ENCODE measurements around the gene RCL1.

The RCL1 gene

DNA sequence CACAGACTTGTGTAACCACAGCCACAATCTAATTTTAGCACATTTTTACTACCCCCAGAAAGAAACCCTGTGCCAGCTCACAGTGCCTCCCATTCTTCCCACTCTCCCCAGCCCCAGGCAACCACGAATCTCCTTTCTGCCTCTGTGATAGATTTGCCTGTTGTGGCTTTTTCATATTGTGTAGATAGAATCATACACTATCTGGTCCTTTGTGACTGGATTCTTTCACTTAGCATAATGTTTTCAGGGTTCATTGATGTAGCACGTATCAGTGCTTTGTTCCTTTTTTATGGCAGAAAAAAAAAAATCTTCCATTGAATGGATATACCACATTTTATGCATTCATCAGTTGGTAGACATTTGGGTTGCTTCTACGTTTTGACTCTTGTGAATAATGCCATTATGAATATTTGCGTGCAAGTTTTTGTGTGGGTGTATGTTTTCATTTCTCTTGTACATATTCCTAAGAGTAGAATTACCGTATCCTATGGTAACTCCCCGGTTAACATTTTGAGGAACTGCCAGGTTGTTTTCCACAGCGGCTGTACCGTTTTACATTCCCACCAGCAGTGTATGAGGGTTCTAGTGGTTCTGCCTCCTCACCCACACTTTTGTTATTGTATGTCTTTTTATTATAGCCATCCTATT, 64.5 kb downstream of the RCL1 start:
- ATAC-seq (ENCODE audit: insufficient read depth, low read depth) (no peak; the same call in 2 of the 3 replicates), DNase-seq (no peak)
- TF ChIP-seq, protein P1, sequence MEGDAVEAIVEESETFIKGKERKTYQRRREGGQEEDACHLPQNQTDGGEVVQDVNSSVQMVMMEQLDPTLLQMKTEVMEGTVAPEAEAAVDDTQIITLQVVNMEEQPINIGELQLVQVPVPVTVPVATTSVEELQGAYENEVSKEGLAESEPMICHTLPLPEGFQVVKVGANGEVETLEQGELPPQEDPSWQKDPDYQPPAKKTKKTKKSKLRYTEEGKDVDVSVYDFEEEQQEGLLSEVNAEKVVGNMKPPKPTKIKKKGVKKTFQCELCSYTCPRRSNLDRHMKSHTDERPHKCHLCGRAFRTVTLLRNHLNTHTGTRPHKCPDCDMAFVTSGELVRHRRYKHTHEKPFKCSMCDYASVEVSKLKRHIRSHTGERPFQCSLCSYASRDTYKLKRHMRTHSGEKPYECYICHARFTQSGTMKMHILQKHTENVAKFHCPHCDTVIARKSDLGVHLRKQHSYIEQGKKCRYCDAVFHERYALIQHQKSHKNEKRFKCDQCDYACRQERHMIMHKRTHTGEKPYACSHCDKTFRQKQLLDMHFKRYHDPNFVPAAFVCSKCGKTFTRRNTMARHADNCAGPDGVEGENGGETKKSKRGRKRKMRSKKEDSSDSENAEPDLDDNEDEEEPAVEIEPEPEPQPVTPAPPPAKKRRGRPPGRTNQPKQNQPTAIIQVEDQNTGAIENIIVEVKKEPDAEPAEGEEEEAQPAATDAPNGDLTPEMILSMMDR (IDR thresholded peaks at IDR 0.05; ENCODE audit: borderline replicate concordance, extremely low read depth, low read length, poor library complexity, severe bottlenecking): no peak
- TF ChIP-seq EZH2 (IDR thresholded peaks at IDR 0.05; ENCODE audit: borderline replicate concordance, low read depth, low read length, severe bottlenecking): no peak
- Histone ChIP-seq H2AFZ (ENCODE audit: low read depth, low read length) (no peak overlapping the region), H3K79me2 (ENCODE audit: insufficient read depth, low read length) (no peaks in the 10 kb centered on the region), H3K4me3 (ENCODE audit: low read depth in 1 of 2, low read length in 2 of 2) (no peak overlapping the region), H3K4me1 (ENCODE audit: insufficient read depth, low read length) (no peaks in the 10 kb centered on the region), H3K9me3 (ENCODE audit: insufficient read depth, low read length, severe bottlenecking) (no peaks in the 10 kb centered on the region), H3K27ac (ENCODE audit: low read length) (no peak overlapping the region), H3K36me3 (ENCODE audit: insufficient read depth, low read length) (peaks cover 43% of the 10 kb centered on the region), H3K27me3 (ENCODE audit: insufficient read depth, low read length, poor library complexity) (no peaks in the 10 kb centered on the region), H3K4me2 (ENCODE audit: insufficient read depth, low read length) (no peak overlapping the region), H4K20me1 (ENCODE audit: insufficient read depth, low read length) (no peaks in the 10 kb centered on the region; the same call in 1 of the 2 replicates), H3K9ac (ENCODE audit: low read depth, low read length) (no peak overlapping the region)

DNA sequence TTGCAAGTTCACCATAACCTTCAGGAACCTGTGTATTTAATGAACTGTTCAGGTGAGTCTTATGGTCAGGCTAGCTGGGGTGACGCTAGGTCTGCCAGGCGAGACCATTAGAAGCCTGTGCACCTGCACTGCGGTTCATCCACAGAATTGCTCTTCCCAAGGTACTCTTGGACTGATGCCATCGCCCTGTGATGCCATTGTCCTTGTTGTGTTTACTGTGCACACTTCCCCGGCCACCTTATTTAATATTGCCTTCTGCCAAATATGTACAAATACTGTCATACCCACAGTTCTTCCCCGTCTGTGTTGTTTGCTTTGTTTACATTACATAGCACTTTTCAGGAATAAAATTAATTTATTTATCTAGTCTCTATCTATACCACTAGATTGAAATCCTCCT, 66.3 kb downstream of the RCL1 start:
- no peaks in the 10 kb centered on the region for H3K79me2 ChIP-seq (ENCODE audit: insufficient read depth, low read length)

DNA sequence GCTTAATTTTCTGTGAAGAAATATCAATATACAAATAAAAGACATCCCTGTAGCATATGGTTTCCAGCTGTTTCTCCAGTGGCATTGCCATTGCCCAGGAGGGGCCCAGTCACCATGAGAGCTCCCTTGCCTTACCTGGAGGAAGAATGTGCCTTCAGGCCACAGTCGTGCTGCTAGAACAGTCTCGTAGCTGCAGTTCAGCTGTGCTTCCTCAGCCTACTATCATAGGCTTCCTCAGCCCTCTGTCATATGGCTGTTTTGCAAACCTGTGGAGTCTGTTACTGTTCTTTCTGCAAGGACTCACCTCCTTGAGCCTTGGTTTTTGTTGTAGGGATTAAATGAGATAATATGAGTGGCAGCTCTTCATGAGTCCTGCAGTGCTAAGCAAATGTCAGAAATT, 67.6 kb downstream of the RCL1 start:
- no peak for TF ChIP-seq EZH2 (IDR thresholded peaks at IDR 0.05; ENCODE audit: borderline replicate concordance, low read depth, low read length, severe bottlenecking)
- TF ChIP-seq, protein P1 (IDR thresholded peaks at IDR 0.05; ENCODE audit: borderline replicate concordance, extremely low read depth, low read length, poor library complexity, severe bottlenecking): no peak
- Histone ChIP-seq H3K27ac (ENCODE audit: low read length) (no peak overlapping the region), H3K27me3 (ENCODE audit: insufficient read depth, low read length, poor library complexity) (no peaks in the 10 kb centered on the region), H3K9me3 (ENCODE audit: insufficient read depth, low read length, severe bottlenecking) (no peaks in the 10 kb centered on the region), H3K4me2 (ENCODE audit: insufficient read depth, low read length) (no peak overlapping the region), H3K9ac (ENCODE audit: low read depth, low read length) (no peak overlapping the region), H4K20me1 (ENCODE audit: insufficient read depth, low read length) (no peaks in the 10 kb centered on the region; the same call in 1 of the 2 replicates), H2AFZ (ENCODE audit: low read depth, low read length) (no peak overlapping the region), H3K36me3 (ENCODE audit: insufficient read depth, low read length) (peaks cover 28% of the 10 kb centered on the region), H3K79me2 (ENCODE audit: insufficient read depth, low read length) (no peaks in the 10 kb centered on the region), H3K4me3 (ENCODE audit: low read depth in 1 of 2, low read length in 2 of 2) (no peak overlapping the region), H3K4me1 (ENCODE audit: insufficient read depth, low read length) (no peaks in the 10 kb centered on the region)
- DNase-seq (no peak), ATAC-seq (ENCODE audit: insufficient read depth, low read depth) (no peak)

More for the DNA sequence above, 66.3 kb downstream of the RCL1 start:
- no peak overlapping the region for H3K4me3 ChIP-seq (ENCODE audit: low read depth in 1 of 2, low read length in 2 of 2)
- H4K20me1 ChIP-seq (ENCODE audit: insufficient read depth, low read length): no peaks in the 10 kb centered on the region; the same call in 1 of the 2 replicates
- H3K4me1 ChIP-seq (ENCODE audit: insufficient read depth, low read length): no peaks in the 10 kb centered on the region
- H3K9ac ChIP-seq (ENCODE audit: low read depth, low read length): no peak overlapping the region
- no peak overlapping the region for H3K27ac ChIP-seq (ENCODE audit: low read length)
- TF ChIP-seq EZH2 (IDR thresholded peaks at IDR 0.05; ENCODE audit: borderline replicate concordance, low read depth, low read length, severe bottlenecking): no peak
- TF ChIP-seq, protein P1 (IDR thresholded peaks at IDR 0.05; ENCODE audit: borderline replicate concordance, extremely low read depth, low read length, poor library complexity, severe bottlenecking): no peak
- DNase-seq (no peak), ATAC-seq (ENCODE audit: insufficient read depth, low read depth) (no peak)
- H2AFZ ChIP-seq (ENCODE audit: low read depth, low read length): no peak overlapping the region
- H3K9me3 ChIP-seq (ENCODE audit: insufficient read depth, low read length, severe bottlenecking): no peaks in the 10 kb centered on the region
- H3K4me2 ChIP-seq (ENCODE audit: insufficient read depth, low read length): no peak overlapping the region
- H3K27me3 ChIP-seq (ENCODE audit: insufficient read depth, low read length, poor library complexity): no peaks in the 10 kb centered on the region
- H3K36me3 ChIP-seq (ENCODE audit: insufficient read depth, low read length): peaks cover 29% of the 10 kb centered on the region

All from DND-41 (cell line).